ENCODE measurements around the gene ACSBG1.

- TF ChIP-seq CTCF (optimal IDR thresholded peaks at IDR 0.05 in 1 of 3, IDR thresholded peaks at IDR 0.05 in 1 of 3, conservative IDR thresholded peaks at IDR 0.05 in 1 of 3; ENCODE audit: extremely low read depth in 1 of 3, insufficient read depth in 2 of 3, low read length in 3 of 3) (no peak), EZH2 (IDR thresholded peaks at IDR 0.05; ENCODE audit: low read length) (no peak)
Measured at GRCh38 chr15:78251136-78251535, 16.8 kb upstream of the ACSBG1 start.

All from keratinocyte (primary cell).